Calu3 (cell line): ENCODE measurements around the gene ALOX5. TPM values are rescaled to one million over a fixed set of nuclear protein-coding genes. Genes with fewer than 3 reads are reported as not detected.
"Not testable (repeated sequence)": the region's sequence is repeated elsewhere in the genome, so short reads cannot be mapped to it uniquely, and the experiment has no call there.

ENCODE experiments used
- BruUV-seq: library from RNA; stranded (reverse); fragments of 400-500 nt; replicated peaks from 2 replicates; lab custom pipeline; 2021; lab: Mats Ljungman, UMichigan
- CTCF ChIA-PET: fragments of 300-600 bp; sonication (Branson Sonifier 250); formaldehyde crosslinking; loops from one replicate; lab custom pipeline; 2022; ENCODE audit warnings: antibody characterized with exemption; lab: Charles Lee
- DNase-seq: peaks from one replicate; pipeline ENCODE4 v3.0.0; 2022
- H3K27ac Mint-ChIP-seq: one replicate; pipeline ENCODE4 v1.8.0; 2022; ENCODE audit warnings: mixed read lengths; ENCODE audit not compliant: unreplicated experiment
- H3K27me3 Mint-ChIP-seq: one replicate; pipeline ENCODE4 v1.8.0; 2022; ENCODE audit warnings: mixed read lengths; ENCODE audit not compliant: unreplicated experiment
- H3K36me3 Mint-ChIP-seq: one replicate; pipeline ENCODE4 v1.8.0; 2022; ENCODE audit warnings: mild to moderate bottlenecking, moderate library complexity, mixed read lengths; ENCODE audit not compliant: insufficient read depth, unreplicated experiment
- H3K4me1 Mint-ChIP-seq: one replicate; pipeline ENCODE4 v1.8.0; 2022; ENCODE audit warnings: mild to moderate bottlenecking, low read depth, mixed read lengths; ENCODE audit not compliant: unreplicated experiment
- H3K4me3 Mint-ChIP-seq: one replicate; pipeline ENCODE4 v1.8.0; 2022; ENCODE audit warnings: mild to moderate bottlenecking, low read depth, moderate library complexity, mixed read lengths; ENCODE audit not compliant: unreplicated experiment
- H3K9me3 Mint-ChIP-seq: one replicate; pipeline ENCODE4 v1.8.0; 2022; ENCODE audit warnings: low read depth, mixed read lengths; ENCODE audit not compliant: unreplicated experiment
- CTCF ChIP-seq: fragments of 200-600 bp; IDR thresholded peaks from one replicate; pipeline ENCODE4 v1.8.0; 2022; ENCODE audit warnings: antibody characterized with exemption; ENCODE audit not compliant: unreplicated experiment
- intact Hi-C: fragments of 100-400 bp; cut with micrococcal nuclease; formaldehyde crosslinking; loops from one replicate; pipeline ENCODE4 v1.10.0; 2022; ENCODE audit not compliant: unreplicated experiment
- total RNA-seq: library from RNA; stranded (reverse); gene quantifications from 2 replicates; pipeline ENCODE4 v1.2.3, GENCODE V29; 2022

ALOX5 gene
- total RNA-seq, 1 experiment from 2014 or later = 44.9 TPM

- peaks cover 56% of the 10 kb centered on the region for H3K27me3 Mint-ChIP-seq
- BruUV-seq, H3K9me3 Mint-ChIP-seq, intact Hi-C loops, CTCF ChIA-PET, DNase-seq, H3K4me1 Mint-ChIP-seq, H3K4me3 Mint-ChIP-seq, H3K36me3 Mint-ChIP-seq, H3K27ac Mint-ChIP-seq: not testable (repeated sequence)
Measured at GRCh38 chr10:45367643-45368042, 6.4 kb upstream of the ALOX5 start.

- no peak for TF ChIP-seq CTCF
- Mint-ChIP-seq H3K27me3 (peaks cover 51% of the 10 kb centered on the region), H3K36me3 (peaks cover 5% of the 10 kb centered on the region), H3K27ac (no peak overlapping the region), H3K4me3 (no peak overlapping the region), H3K4me1 (no peaks in the 10 kb centered on the region), H3K9me3 (no peaks in the 10 kb centered on the region)
- CTCF ChIA-PET = no interaction called here
- no TSS peak for BruUV-seq
- intact Hi-C loops = no loop called here
- DNase-seq = no peak
Measured at GRCh38 chr10:45368181-45368580, 5.8 kb upstream of the ALOX5 start.

DNA sequence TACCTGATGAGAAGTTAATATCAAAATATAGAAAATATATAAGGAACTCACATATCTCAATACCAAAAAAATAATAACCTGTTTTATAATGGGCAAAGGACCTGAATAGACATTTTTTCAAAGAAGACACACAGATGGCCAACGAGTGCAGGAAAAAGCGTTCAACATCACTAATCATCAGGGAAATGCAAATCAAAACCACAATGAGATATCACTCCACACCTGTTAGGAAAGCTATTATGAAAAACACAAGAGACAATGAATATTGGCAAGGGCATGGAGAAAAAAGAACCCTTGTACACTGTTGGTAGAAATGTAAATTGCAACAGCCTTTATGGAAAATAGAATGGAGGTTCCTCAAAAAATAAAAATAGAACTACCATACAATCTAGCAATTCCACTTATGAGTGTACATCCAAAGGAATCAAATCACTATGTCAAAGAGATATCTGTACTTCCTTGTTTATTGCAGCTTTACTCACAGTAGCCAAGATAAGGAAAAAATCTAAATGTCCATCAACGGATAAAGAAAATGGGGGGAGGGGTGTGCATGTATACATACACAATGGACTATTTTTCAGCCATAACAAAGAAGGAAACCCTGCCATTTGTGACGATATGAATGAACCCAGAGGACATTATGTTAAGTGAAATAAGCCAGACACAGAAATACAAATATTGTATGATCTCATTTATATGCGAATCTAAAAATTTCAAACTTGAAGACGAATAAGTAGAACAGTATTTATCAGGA, 3.6 kb upstream of the ALOX5 start:
- Mint-ChIP-seq H3K4me1 (peaks cover 10% of the 10 kb centered on the region), H3K4me3 (no peak overlapping the region), H3K27ac (no peak overlapping the region), H3K9me3 (no peaks in the 10 kb centered on the region), H3K36me3 (peaks cover 25% of the 10 kb centered on the region), H3K27me3 (peaks cover 30% of the 10 kb centered on the region)
- no peak for TF ChIP-seq CTCF
- no TSS peak for BruUV-seq
- intact Hi-C loops = no loop called here
- no peak for DNase-seq
- CTCF ChIA-PET = no interaction called here

DNA sequence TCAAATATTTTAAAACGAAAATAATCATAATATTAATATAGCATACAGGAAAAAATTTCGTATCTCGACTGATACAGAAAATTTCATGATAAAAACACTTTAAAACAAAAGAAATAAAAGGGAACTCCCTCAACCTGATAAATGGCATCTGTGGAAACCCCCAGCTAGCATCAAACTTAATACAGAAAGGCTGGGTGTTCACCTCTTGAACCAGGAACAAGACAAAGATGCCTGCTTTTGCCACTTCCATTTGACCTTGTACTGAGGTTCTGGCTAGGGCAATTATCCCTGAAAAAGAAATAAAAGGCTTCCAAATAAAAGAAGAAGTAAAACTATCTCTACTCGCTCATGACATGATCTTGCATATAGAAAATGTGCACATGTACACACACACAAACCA, 2.5 kb upstream of the ALOX5 start:
- peaks cover 27% of the 10 kb centered on the region for H3K27me3 Mint-ChIP-seq
- no peak overlapping the region for H3K4me3 Mint-ChIP-seq
- CTCF ChIA-PET = interaction anchor here (0.6 kb wide), 1 partner anchor 212 kb away, joined by 10 read pairs; no protein-coding TSS in a partner anchor
- no TSS peak for BruUV-seq
- peaks cover 22% of the 10 kb centered on the region for H3K4me1 Mint-ChIP-seq
- H3K36me3 Mint-ChIP-seq = peaks cover 33% of the 10 kb centered on the region
- H3K9me3 Mint-ChIP-seq = no peaks in the 10 kb centered on the region
- no peak for DNase-seq
- no peak overlapping the region for H3K27ac Mint-ChIP-seq
- TF ChIP-seq CTCF = no peak
- intact Hi-C loops = no loop called here
